Cardiac fibroblast (primary cell): Measurements from ENCODE around the gene FNDC7.

ENCODE experiments used
- DNase-seq, 2 donors: peaks; one replicate each; pipeline versions ENCODE4 v3.0.0 to v3.0.0-alpha.2; 2010; ENCODE audit warnings: low read depth in 2 of 2
- H3K4me3 ChIP-seq, 2 donors: replicated peaks in 1 of 2; 1 replicate in 1 of 2; 2 replicates in 1 of 2; pipeline ENCODE4 v1.5.1; 2011; ENCODE audit warnings: low read depth in 2 of 2, low read length in 2 of 2, mild to moderate bottlenecking in 2 of 2, moderate library complexity in 1 of 2
- TF ChIP-seq, protein P1 (sequence below): IDR thresholded peaks from one replicate; pipeline ENCODE4 v1.5.1; 2011; ENCODE audit warnings: low read depth, mild to moderate bottlenecking, low read length, inconsistent platforms

FNDC7 gene

GRCh38 chr1:108708691-108709660 lies 3.7 kb upstream of the FNDC7 start:
- TF ChIP-seq, protein P1, sequence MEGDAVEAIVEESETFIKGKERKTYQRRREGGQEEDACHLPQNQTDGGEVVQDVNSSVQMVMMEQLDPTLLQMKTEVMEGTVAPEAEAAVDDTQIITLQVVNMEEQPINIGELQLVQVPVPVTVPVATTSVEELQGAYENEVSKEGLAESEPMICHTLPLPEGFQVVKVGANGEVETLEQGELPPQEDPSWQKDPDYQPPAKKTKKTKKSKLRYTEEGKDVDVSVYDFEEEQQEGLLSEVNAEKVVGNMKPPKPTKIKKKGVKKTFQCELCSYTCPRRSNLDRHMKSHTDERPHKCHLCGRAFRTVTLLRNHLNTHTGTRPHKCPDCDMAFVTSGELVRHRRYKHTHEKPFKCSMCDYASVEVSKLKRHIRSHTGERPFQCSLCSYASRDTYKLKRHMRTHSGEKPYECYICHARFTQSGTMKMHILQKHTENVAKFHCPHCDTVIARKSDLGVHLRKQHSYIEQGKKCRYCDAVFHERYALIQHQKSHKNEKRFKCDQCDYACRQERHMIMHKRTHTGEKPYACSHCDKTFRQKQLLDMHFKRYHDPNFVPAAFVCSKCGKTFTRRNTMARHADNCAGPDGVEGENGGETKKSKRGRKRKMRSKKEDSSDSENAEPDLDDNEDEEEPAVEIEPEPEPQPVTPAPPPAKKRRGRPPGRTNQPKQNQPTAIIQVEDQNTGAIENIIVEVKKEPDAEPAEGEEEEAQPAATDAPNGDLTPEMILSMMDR, result peak; percentile 1
- peak; percentile 38 to 67 for DNase-seq
- no peak overlapping the region for H3K4me3 ChIP-seq

- TF ChIP-seq, protein P1, result no peak
- no peak overlapping the region for H3K4me3 ChIP-seq
- DNase-seq, result peak in 1 of 2 donors; percentile 34
Observed at GRCh38 chr1:108715932-108716331, 3.2 kb downstream of the FNDC7 start.

DNA sequence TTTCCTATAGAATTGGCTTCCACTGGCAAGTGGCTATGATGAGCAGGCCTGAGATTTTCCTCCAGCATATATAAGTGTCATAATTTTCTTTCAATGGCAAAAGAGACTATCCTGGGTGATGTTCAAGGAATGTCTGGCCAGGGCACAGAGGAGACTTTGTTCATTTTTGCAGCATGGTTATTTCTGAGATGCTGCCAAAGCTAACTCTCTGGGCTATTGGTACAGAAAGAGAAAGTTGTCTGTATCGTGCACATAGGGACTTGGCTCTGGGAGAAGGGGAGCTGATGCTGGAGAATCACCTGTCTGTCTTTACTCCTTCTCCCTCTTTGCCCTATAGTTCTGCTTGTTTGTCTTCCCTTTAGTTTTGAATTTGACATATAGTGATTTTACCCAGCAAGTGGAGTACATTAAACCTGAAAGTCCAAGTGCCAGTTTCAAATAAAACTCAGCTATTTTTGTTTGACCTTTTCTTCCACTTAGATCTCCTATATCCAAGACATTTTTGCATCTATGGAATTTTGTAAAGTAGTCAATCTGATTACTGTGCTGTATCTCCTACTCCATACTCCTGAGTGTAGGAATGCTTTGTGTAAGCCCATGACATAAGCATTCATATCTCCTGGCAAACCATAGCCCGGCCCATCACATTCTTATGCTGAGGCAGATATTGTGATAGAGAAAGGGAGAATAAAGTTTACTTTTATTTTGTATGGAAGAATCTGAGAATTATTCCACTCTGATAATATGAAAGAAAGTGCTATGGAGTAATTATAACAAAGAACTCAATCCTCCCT lies 3.9 kb downstream of the FNDC7 start:
- peak in 1 of 2 donors; percentile 42 for DNase-seq
- H3K4me3 ChIP-seq, result no peak overlapping the region
- TF ChIP-seq, protein P1, result no peak

GRCh38 chr1:108717774-108718316 lies 5.1 kb downstream of the FNDC7 start:
- no peak overlapping the region for H3K4me3 ChIP-seq
- TF ChIP-seq, protein P1, result no peak
- DNase-seq, result no peak

DNA sequence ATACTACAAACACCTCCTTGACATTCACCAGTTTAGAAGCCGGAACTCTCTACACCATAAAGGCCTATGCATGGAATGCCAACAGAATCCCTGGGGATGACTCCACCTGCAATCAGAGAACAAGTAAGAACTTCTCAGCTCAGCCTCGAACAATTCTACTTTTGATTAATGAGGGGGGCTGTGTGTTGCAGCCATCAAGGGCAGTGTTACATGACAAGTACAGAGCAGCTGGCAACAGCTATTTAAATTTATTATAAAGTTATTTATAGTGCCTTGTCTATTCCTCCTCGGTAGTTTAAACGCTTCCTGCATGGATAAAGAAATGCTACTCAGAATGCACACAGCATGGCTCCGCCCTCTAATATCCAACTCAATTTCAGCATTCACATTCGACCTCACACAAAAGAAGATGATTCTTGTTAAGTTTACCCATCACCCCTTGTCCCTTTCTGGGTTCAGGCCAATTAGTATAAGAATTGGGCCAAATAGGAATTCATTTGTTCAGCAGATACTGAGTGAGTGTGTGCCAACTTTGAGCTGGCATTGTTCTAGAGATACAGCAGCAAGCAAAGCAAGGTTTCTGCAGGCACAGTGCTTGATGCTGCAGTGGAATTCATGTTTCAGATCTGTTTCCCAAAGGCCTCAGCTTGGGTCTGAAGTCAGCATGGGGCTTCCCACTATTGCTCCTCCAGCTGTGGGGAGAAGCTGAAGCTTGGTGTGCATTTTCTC lies 6.4 kb downstream of the FNDC7 start:
- peak; percentile 26 to 65 for DNase-seq

More for the DNA sequence above, 6.4 kb downstream of the FNDC7 start:
- TF ChIP-seq, protein P1, result no peak
- no peak overlapping the region for H3K4me3 ChIP-seq
